ENCODE measurements around the gene NEB.

NEB gene

GRCh38 chr2:151551556-151551955 is 182.7 kb downstream of the NEB start:
- H3K4me3 ChIP-seq (ENCODE audit: low read depth, low read length), result no peak overlapping the region
- DNase-seq (ENCODE audit: low read depth), result no peak
- no peak for TF ChIP-seq CTCF (conservative IDR thresholded peaks at IDR 0.05; ENCODE audit: low read depth, low read length)

GRCh38 chr2:151549191-151549590 is 185.1 kb downstream of the NEB start:
- H3K4me3 ChIP-seq (ENCODE audit: low read depth, low read length), result no peak overlapping the region
- TF ChIP-seq CTCF (conservative IDR thresholded peaks at IDR 0.05; ENCODE audit: low read depth, low read length), result no peak
- no peak for DNase-seq (ENCODE audit: low read depth)

GRCh38 chr2:151544449-151544848 is 189.8 kb downstream of the NEB start:
- no peak overlapping the region for H3K4me3 ChIP-seq (ENCODE audit: low read depth, low read length)
- no peak for TF ChIP-seq CTCF (conservative IDR thresholded peaks at IDR 0.05; ENCODE audit: low read depth, low read length)
- no peak for DNase-seq (ENCODE audit: low read depth)

GRCh38 chr2:151543876-151544275 is 190.4 kb downstream of the NEB start:
- no peak for DNase-seq (ENCODE audit: low read depth)
- no peak overlapping the region for H3K4me3 ChIP-seq (ENCODE audit: low read depth, low read length)
- TF ChIP-seq CTCF (conservative IDR thresholded peaks at IDR 0.05; ENCODE audit: low read depth, low read length), result no peak

- no peak overlapping the region for H3K4me3 ChIP-seq (ENCODE audit: low read depth, low read length)
- DNase-seq (ENCODE audit: low read depth), result no peak
- TF ChIP-seq CTCF (conservative IDR thresholded peaks at IDR 0.05; ENCODE audit: low read depth, low read length), result no peak
Observed at GRCh38 chr2:151534001-151534400, 200.3 kb downstream of the NEB start.

GRCh38 chr2:151533127-151533526 is 201.1 kb downstream of the NEB start:
- no peak for DNase-seq (ENCODE audit: low read depth)
- TF ChIP-seq CTCF (conservative IDR thresholded peaks at IDR 0.05; ENCODE audit: low read depth, low read length), result no peak
- H3K4me3 ChIP-seq (ENCODE audit: low read depth, low read length), result no peak overlapping the region

GRCh38 chr2:151526572-151527090 is 207.6 kb downstream of the NEB start:
- DNase-seq (ENCODE audit: low read depth), result no peak
- no peak overlapping the region for H3K4me3 ChIP-seq (ENCODE audit: low read depth, low read length)
- TF ChIP-seq CTCF (conservative IDR thresholded peaks at IDR 0.05; ENCODE audit: low read depth, low read length), result no peak

Data from choroid plexus epithelial cell (primary cell).